Measurements from ENCODE around the gene SKAP1. TPM values are rescaled to one million over a fixed set of nuclear protein-coding genes. Genes with fewer than 3 reads are reported as not detected.
A peak's percentile ranks its signal among the peaks of the same experiment; 100 is the strongest.

Gene SKAP1
- total and polyA plus RNA-seq, 2 experiments from 2014 or later: 0.27 TPM; not detected in 1

DNA sequence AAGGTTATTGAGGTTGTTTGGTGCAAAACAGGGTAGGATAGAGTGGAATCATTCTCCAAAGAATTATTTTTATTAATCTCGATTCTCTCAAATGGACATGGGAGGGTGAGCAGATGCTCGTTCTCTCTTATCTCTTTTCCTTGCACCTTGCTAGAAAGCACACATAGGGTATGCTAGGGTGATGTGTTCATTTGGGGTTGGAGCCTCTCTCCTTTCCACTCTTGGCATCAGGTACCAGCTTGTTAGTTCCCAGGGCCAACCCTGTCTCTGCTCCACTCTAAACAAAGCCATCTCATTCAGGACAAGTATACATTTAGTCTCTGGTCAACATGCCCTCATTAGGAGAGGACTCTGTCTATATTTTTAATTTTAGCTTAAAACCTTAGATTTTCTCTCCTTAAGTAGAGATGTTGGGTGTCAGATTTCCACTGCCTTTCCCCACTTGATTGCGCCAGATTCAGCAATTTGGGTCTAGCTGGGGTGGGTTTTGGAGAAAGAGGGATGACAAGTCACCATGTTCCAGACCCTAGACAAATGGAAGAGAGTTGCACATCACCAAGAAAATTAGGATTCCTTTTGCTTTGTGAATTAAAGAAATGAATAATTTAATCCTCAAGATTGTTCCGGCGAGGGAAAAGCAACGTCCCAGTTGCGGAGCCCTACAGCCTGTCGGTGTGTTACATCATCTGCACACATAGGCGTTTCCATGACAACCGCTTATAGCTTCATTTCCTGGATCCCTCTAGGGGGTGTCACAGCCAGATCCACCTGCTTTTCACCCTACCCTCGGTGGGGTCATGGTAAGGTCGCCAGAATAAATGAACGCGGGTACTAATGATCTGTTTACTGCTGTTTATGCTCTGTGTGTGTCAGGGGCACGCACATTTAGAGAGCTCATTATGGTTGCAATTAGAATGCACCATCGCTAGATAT, 280.9 kb downstream of the SKAP1 start:
- Histone ChIP-seq H3K79me2 (replicated peaks; ENCODE audit: insufficient read depth) (no peaks in the 10 kb centered on the region), H3K27me3 (ENCODE audit: insufficient read depth) (no peaks in the 10 kb centered on the region), H4K20me1 (replicated peaks; ENCODE audit: insufficient read depth) (no peaks in the 10 kb centered on the region), H3F3A (replicated peaks; ENCODE audit: low read depth) (no peaks in the 10 kb centered on the region; the same call in 1 of the 2 replicates), H3K4me3 (peak overlapping the region; percentile 11; the same call in 1 of the 2 replicates), H3K4me2 (peak overlapping the region; percentile 28), H3K36me3 (ENCODE audit: insufficient read depth) (no peaks in the 10 kb centered on the region), H3K4me1 (ENCODE audit: insufficient read depth) (peaks cover 24% of the 10 kb centered on the region), H3K9me2 (ENCODE audit: insufficient read depth) (no peaks in the 10 kb centered on the region), H2AFZ (no peak overlapping the region), H3K27ac (ENCODE audit: low read depth) (no peak overlapping the region)
- ATAC-seq (peak; percentile 73), DNase-seq (ENCODE audit: low spot score) (peak; percentile 85)
- Mint-ChIP-seq H3K9me3 (no peaks in the 10 kb centered on the region), H3K27me3 (ENCODE audit: insufficient read depth, low read depth, poor library complexity) (peaks cover 11% of the 10 kb centered on the region), H3K4me1 (peaks cover 40% of the 10 kb centered on the region), H3K36me3 (ENCODE audit: low read depth) (no peaks in the 10 kb centered on the region), H3K27ac (no peak overlapping the region; the same call in none of the 2 replicates), H3K4me3 (peak overlapping the region; percentile 8; the same call in 1 of the 3 replicates)
- TF ChIP-seq CREB1 (CRISPR knock-in tag; IDR thresholded peaks at IDR 0.05; ENCODE audit: low read depth) (no peak), ZNF331 (CRISPR knock-in tag; IDR thresholded peaks at IDR 0.05; ENCODE audit: low read depth) (no peak), EZH2phosphoT487 (IDR thresholded peaks at IDR 0.05; ENCODE audit: unreplicated experiment) (no peak), ZNF114 (CRISPR knock-in tag; IDR thresholded peaks at IDR 0.05) (no peak)
- TF ChIP-seq, protein P1, sequence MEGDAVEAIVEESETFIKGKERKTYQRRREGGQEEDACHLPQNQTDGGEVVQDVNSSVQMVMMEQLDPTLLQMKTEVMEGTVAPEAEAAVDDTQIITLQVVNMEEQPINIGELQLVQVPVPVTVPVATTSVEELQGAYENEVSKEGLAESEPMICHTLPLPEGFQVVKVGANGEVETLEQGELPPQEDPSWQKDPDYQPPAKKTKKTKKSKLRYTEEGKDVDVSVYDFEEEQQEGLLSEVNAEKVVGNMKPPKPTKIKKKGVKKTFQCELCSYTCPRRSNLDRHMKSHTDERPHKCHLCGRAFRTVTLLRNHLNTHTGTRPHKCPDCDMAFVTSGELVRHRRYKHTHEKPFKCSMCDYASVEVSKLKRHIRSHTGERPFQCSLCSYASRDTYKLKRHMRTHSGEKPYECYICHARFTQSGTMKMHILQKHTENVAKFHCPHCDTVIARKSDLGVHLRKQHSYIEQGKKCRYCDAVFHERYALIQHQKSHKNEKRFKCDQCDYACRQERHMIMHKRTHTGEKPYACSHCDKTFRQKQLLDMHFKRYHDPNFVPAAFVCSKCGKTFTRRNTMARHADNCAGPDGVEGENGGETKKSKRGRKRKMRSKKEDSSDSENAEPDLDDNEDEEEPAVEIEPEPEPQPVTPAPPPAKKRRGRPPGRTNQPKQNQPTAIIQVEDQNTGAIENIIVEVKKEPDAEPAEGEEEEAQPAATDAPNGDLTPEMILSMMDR (conservative IDR thresholded peaks at IDR 0.05; ENCODE audit: low read depth in 2 of 2): no peak
- TF ChIP-seq, protein P2, sequence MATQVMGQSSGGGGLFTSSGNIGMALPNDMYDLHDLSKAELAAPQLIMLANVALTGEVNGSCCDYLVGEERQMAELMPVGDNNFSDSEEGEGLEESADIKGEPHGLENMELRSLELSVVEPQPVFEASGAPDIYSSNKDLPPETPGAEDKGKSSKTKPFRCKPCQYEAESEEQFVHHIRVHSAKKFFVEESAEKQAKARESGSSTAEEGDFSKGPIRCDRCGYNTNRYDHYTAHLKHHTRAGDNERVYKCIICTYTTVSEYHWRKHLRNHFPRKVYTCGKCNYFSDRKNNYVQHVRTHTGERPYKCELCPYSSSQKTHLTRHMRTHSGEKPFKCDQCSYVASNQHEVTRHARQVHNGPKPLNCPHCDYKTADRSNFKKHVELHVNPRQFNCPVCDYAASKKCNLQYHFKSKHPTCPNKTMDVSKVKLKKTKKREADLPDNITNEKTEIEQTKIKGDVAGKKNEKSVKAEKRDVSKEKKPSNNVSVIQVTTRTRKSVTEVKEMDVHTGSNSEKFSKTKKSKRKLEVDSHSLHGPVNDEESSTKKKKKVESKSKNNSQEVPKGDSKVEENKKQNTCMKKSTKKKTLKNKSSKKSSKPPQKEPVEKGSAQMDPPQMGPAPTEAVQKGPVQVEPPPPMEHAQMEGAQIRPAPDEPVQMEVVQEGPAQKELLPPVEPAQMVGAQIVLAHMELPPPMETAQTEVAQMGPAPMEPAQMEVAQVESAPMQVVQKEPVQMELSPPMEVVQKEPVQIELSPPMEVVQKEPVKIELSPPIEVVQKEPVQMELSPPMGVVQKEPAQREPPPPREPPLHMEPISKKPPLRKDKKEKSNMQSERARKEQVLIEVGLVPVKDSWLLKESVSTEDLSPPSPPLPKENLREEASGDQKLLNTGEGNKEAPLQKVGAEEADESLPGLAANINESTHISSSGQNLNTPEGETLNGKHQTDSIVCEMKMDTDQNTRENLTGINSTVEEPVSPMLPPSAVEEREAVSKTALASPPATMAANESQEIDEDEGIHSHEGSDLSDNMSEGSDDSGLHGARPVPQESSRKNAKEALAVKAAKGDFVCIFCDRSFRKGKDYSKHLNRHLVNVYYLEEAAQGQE (IDR thresholded peaks at IDR 0.05; ENCODE audit: unreplicated experiment): no peak
- TF ChIP-seq, protein P3, sequence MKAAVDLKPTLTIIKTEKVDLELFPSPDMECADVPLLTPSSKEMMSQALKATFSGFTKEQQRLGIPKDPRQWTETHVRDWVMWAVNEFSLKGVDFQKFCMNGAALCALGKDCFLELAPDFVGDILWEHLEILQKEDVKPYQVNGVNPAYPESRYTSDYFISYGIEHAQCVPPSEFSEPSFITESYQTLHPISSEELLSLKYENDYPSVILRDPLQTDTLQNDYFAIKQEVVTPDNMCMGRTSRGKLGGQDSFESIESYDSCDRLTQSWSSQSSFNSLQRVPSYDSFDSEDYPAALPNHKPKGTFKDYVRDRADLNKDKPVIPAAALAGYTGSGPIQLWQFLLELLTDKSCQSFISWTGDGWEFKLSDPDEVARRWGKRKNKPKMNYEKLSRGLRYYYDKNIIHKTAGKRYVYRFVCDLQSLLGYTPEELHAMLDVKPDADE (IDR thresholded peaks at IDR 0.05): no peak
- TF ChIP-seq, protein P4, sequence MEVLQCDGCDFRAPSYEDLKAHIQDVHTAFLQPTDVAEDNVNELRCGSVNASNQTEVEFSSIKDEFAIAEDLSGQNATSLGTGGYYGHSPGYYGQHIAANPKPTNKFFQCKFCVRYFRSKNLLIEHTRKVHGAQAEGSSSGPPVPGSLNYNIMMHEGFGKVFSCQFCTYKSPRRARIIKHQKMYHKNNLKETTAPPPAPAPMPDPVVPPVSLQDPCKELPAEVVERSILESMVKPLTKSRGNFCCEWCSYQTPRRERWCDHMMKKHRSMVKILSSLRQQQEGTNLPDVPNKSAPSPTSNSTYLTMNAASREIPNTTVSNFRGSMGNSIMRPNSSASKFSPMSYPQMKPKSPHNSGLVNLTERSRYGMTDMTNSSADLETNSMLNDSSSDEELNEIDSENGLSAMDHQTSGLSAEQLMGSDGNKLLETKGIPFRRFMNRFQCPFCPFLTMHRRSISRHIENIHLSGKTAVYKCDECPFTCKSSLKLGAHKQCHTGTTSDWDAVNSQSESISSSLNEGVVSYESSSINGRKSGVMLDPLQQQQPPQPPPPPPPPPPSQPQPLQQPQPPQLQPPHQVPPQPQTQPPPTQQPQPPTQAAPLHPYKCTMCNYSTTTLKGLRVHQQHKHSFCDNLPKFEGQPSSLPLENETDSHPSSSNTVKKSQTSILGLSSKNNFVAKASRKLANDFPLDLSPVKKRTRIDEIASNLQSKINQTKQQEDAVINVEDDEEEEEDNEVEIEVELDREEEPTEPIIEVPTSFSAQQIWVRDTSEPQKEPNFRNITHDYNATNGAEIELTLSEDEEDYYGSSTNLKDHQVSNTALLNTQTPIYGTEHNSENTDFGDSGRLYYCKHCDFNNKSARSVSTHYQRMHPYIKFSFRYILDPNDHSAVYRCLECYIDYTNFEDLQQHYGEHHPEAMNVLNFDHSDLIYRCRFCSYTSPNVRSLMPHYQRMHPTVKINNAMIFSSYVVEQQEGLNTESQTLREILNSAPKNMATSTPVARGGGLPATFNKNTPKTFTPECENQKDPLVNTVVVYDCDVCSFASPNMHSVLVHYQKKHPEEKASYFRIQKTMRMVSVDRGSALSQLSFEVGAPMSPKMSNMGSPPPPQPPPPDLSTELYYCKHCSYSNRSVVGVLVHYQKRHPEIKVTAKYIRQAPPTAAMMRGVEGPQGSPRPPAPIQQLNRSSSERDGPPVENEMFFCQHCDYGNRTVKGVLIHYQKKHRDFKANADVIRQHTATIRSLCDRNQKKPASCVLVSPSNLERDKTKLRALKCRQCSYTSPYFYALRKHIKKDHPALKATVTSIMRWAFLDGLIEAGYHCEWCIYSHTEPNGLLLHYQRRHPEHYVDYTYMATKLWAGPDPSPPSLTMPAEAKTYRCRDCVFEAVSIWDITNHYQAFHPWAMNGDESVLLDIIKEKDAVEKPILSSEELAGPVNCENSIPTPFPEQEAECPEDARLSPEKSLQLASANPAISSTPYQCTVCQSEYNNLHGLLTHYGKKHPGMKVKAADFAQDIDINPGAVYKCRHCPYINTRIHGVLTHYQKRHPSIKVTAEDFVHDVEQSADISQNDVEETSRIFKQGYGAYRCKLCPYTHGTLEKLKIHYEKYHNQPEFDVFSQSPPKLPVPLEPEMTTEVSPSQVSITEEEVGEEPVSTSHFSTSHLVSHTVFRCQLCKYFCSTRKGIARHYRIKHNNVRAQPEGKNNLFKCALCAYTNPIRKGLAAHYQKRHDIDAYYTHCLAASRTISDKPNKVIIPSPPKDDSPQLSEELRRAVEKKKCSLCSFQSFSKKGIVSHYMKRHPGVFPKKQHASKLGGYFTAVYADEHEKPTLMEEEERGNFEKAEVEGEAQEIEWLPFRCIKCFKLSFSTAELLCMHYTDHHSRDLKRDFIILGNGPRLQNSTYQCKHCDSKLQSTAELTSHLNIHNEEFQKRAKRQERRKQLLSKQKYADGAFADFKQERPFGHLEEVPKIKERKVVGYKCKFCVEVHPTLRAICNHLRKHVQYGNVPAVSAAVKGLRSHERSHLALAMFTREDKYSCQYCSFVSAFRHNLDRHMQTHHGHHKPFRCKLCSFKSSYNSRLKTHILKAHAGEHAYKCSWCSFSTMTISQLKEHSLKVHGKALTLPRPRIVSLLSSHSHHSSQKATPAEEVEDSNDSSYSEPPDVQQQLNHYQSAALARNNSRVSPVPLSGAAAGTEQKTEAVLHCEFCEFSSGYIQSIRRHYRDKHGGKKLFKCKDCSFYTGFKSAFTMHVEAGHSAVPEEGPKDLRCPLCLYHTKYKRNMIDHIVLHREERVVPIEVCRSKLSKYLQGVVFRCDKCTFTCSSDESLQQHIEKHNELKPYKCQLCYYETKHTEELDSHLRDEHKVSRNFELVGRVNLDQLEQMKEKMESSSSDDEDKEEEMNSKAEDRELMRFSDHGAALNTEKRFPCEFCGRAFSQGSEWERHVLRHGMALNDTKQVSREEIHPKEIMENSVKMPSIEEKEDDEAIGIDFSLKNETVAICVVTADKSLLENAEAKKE (CRISPR knock-in tag; IDR thresholded peaks at IDR 0.05): no peak

Data from GM23338 (cell line).